IMR-90 (cell line): Measurements from ENCODE around the gene CXCL1. TPM values are rescaled to one million over a fixed set of nuclear protein-coding genes. Genes with fewer than 3 reads are reported as not detected.

ENCODE experiments used
- ATAC-seq: fragments of 200-7000 bp; cut with Tn5 transposase; 2 replicates; pipeline ENCODE4 v1.9.1; 2020; ENCODE audit warnings: low read depth, mild to moderate bottlenecking, moderate library complexity
- BruUV-seq: library from RNA; stranded (reverse); fragments of 400-500 nt; replicated peaks from 2 replicates; lab custom pipeline; 2021; lab: Mats Ljungman, UMichigan
- CTCF ChIA-PET: fragments of 300-600 bp; formaldehyde crosslinking; extraction: SDS; loops from one replicate; lab custom pipeline; 2021; ENCODE audit warnings: antibody characterized with exemption; lab: Yijun Ruan, JAX
- POLR2A ChIA-PET: fragments of 300-600 bp; sonication (Branson Sonifier 250); formaldehyde crosslinking; loops from one replicate; lab custom pipeline; 2022; ENCODE audit warnings: antibody characterized with exemption; ENCODE audit not compliant: unreplicated experiment; lab: Charles Lee
- DNase-seq: peaks from one replicate; pipeline ENCODE4 v3.0.0; 2013
- H2AFZ ChIP-seq: replicated peaks from 2 replicates; pipeline ENCODE3; 2013; ENCODE audit warnings: low read length, mild to moderate bottlenecking; ENCODE audit not compliant: poor library complexity
- H2AK5ac ChIP-seq: 2 replicates; pipeline ENCODE4 v1.6.1; 2013; ENCODE audit warnings: low read depth, low read length, inconsistent platforms
- H2AK9ac ChIP-seq: replicated peaks from 2 replicates; pipeline ENCODE3; 2013; ENCODE audit warnings: mild to moderate bottlenecking, low read depth, low read length, moderate library complexity; ENCODE audit not compliant: poor library complexity
- H2BK120ac ChIP-seq: 2 replicates; pipeline ENCODE4 v1.6.1; 2013; ENCODE audit warnings: low read depth, low read length, inconsistent platforms
- H2BK15ac ChIP-seq: 3 replicates; pipeline ENCODE4 v1.6.1; 2013; ENCODE audit warnings: low read depth, low read length, inconsistent platforms
- H2BK20ac ChIP-seq: 2 replicates; pipeline ENCODE4 v1.6.1; 2013; ENCODE audit warnings: low read depth, mild to moderate bottlenecking, inconsistent platforms, low read length, moderate library complexity
- H2BK5ac ChIP-seq: 2 replicates; pipeline ENCODE4 v1.6.1; 2013; ENCODE audit warnings: mild to moderate bottlenecking, low read depth, low read length, inconsistent platforms; ENCODE audit not compliant: poor library complexity, severe bottlenecking
- H3K14ac ChIP-seq: replicated peaks from 2 replicates; pipeline ENCODE4 v1.6.1; 2013; ENCODE audit warnings: low read depth, low read length, inconsistent platforms
- H3K18ac ChIP-seq: 2 replicates; pipeline ENCODE4 v1.6.1; 2013; ENCODE audit warnings: low read depth, low read length, control low read depth
- H3K23ac ChIP-seq: 2 replicates; pipeline ENCODE4 v1.6.1; 2013; ENCODE audit warnings: low read depth, low read length, inconsistent platforms
- H3K27ac ChIP-seq: 2 replicates; pipeline ENCODE4 v1.5.1; 2013; ENCODE audit warnings: mild to moderate bottlenecking, control low read depth, low read length; ENCODE audit not compliant: insufficient read depth
- H3K27me3 ChIP-seq: 2 replicates; pipeline ENCODE4 v1.6.1; 2013; ENCODE audit warnings: low read length; ENCODE audit not compliant: control insufficient read depth, insufficient read depth
- H3K36me3 ChIP-seq: 2 replicates; pipeline ENCODE4 v1.6.1; 2013; ENCODE audit warnings: low read length, mixed read lengths; ENCODE audit not compliant: control insufficient read depth, insufficient read depth
- H3K4ac ChIP-seq: 2 replicates; pipeline ENCODE4 v1.6.1; 2013; ENCODE audit warnings: low read depth, low read length, inconsistent platforms
- H3K4me1 ChIP-seq: 2 replicates; pipeline ENCODE4 v1.6.1; 2013; ENCODE audit warnings: low read length, mixed read lengths; ENCODE audit not compliant: control insufficient read depth, insufficient read depth
- H3K4me2 ChIP-seq: 2 replicates; pipeline ENCODE4 v1.6.1; 2013; ENCODE audit warnings: low read depth, mild to moderate bottlenecking, control low read depth, low read length, moderate library complexity
- H3K4me3 ChIP-seq: 2 replicates; pipeline ENCODE4 v1.5.1; 2013; ENCODE audit warnings: low read depth, mild to moderate bottlenecking, control low read depth, low read length, moderate library complexity; ENCODE audit not compliant: insufficient read depth
- H3K56ac ChIP-seq: 2 replicates; pipeline ENCODE4 v1.6.1; 2013; ENCODE audit warnings: low read length, inconsistent platforms; ENCODE audit not compliant: insufficient read depth; ENCODE audit errors: extremely low read depth
- H3K79me1 ChIP-seq, 2 experiments: 2 replicates each; pipeline ENCODE4 v1.6.1; 2013; ENCODE audit warnings: low read length in 2 of 2, inconsistent platforms in 1 of 2, low read depth in 1 of 2
- H3K9ac ChIP-seq: 2 replicates; pipeline ENCODE4 v1.6.1; 2013; ENCODE audit warnings: low read depth, low read length, control low read depth
- H3K9me1 ChIP-seq: 2 replicates; pipeline ENCODE4 v1.6.1; 2013; ENCODE audit warnings: low read length, inconsistent platforms; ENCODE audit not compliant: insufficient read depth
- H3K9me3 ChIP-seq: 2 replicates; pipeline ENCODE4 v1.6.1; 2013; ENCODE audit warnings: low read length; ENCODE audit not compliant: control insufficient read depth, insufficient read depth
- H4K20me1 ChIP-seq: 2 replicates; pipeline ENCODE4 v1.6.1; 2013; ENCODE audit warnings: low read length, inconsistent platforms; ENCODE audit not compliant: insufficient read depth
- H4K5ac ChIP-seq: 2 replicates; pipeline ENCODE4 v1.6.1; 2013; ENCODE audit warnings: mild to moderate bottlenecking, low read depth, low read length, control low read depth
- H4K8ac ChIP-seq, 2 experiments: 2 replicates each; pipeline ENCODE4 v1.6.1; 2013; ENCODE audit warnings: low read depth in 2 of 2, low read length in 2 of 2, control low read depth in 1 of 2, inconsistent platforms in 1 of 2
- H4K91ac ChIP-seq: 2 replicates; pipeline ENCODE4 v1.6.1; 2013; ENCODE audit warnings: low read depth, low read length, inconsistent platforms; ENCODE audit not compliant: insufficient read depth
- BHLHE40 ChIP-seq: fragments of 150-350 bp; IDR thresholded peaks from 2 replicates; pipeline ENCODE4 v1.6.1; 2016; ENCODE audit warnings: mild to moderate bottlenecking, low read depth, low read length
- CEBPB ChIP-seq: IDR thresholded peaks from 2 replicates; pipeline ENCODE4 v1.6.1; 2012; ENCODE audit warnings: low read depth, low read length, improper control_type of control experiment
- CTCF ChIP-seq: conservative IDR thresholded peaks from 2 replicates; pipeline ENCODE4 v1.5.1; 2012; ENCODE audit warnings: mild to moderate bottlenecking, low read depth, low read length, improper control_type of control experiment
- ELK1 ChIP-seq: fragments of 150-350 bp; IDR thresholded peaks from 2 replicates; pipeline ENCODE4 v1.6.1; 2016; ENCODE audit warnings: low read depth, mild to moderate bottlenecking, low read length, moderate library complexity, borderline replicate concordance
- FOS ChIP-seq: fragments of 150-350 bp; IDR thresholded peaks from 2 replicates; pipeline ENCODE4 v1.6.1; 2016; ENCODE audit warnings: low read depth, low read length
- MAFK ChIP-seq: IDR thresholded peaks from 2 replicates; pipeline ENCODE4 v1.6.1; 2012; ENCODE audit warnings: low read depth, low read length, improper control_type of control experiment
- MAZ ChIP-seq: IDR thresholded peaks from 2 replicates; pipeline ENCODE4 v1.6.1; 2012; ENCODE audit warnings: low read depth, mild to moderate bottlenecking, low read length, improper control_type of control experiment, moderate library complexity, borderline replicate concordance
- MXI1 ChIP-seq: IDR thresholded peaks from 2 replicates; pipeline ENCODE4 v1.6.1; 2012; ENCODE audit warnings: low read depth, mild to moderate bottlenecking, low read length, moderate library complexity, borderline replicate concordance
- NFE2L2 ChIP-seq: fragments of 150-350 bp; IDR thresholded peaks from 2 replicates; pipeline ENCODE4 v1.6.1; 2016; ENCODE audit warnings: low read depth, mild to moderate bottlenecking, low read length
- POLR2A ChIP-seq: IDR thresholded peaks from 2 replicates; pipeline ENCODE4 v1.6.1; 2012; ENCODE audit warnings: mild to moderate bottlenecking, low read depth, low read length
- RAD21 ChIP-seq: IDR thresholded peaks from 2 replicates; pipeline ENCODE4 v1.6.1; 2012; ENCODE audit warnings: low read length, improper control_type of control experiment
- RCOR1 ChIP-seq: IDR thresholded peaks from 2 replicates; pipeline ENCODE4 v1.6.1; 2012; ENCODE audit warnings: mild to moderate bottlenecking, low read length, improper control_type of control experiment; ENCODE audit not compliant: insufficient replicate concordance
- RFX5 ChIP-seq: IDR thresholded peaks from 2 replicates; pipeline ENCODE4 v1.8.0; 2012; ENCODE audit warnings: low read depth, mild to moderate bottlenecking, low read length, moderate library complexity
- SMC3 ChIP-seq: fragments of 150-350 bp; IDR thresholded peaks from 2 replicates; pipeline ENCODE4 v1.6.1; 2016; ENCODE audit warnings: low read depth, mild to moderate bottlenecking, antibody characterized with exemption, low read length, moderate library complexity
- USF2 ChIP-seq: fragments of 150-350 bp; IDR thresholded peaks from 2 replicates; pipeline ENCODE4 v1.6.1; 2017; ENCODE audit warnings: mild to moderate bottlenecking, antibody characterized with exemption, low read length, low read depth
- WGBS, 2 experiments: methylation state at CpG; one replicate each; pipeline versions ENCODE4 v1.1.5 to v1.1.7; 2013; ENCODE audit warnings: missing lambda C conversion rate in 2 of 2; ENCODE audit not compliant: insufficient read length in 1 of 2; ENCODE audit errors: extremely low coverage in 2 of 2; 5-methylcytosine and 5-hydroxymethylcytosine counted together
- dilution Hi-C: fragments of 300-500 bp; cut with HindIII; formaldehyde crosslinking; loops from one replicate; pipeline ENCODE4 v1.14.3; 2018; ENCODE audit warnings: low sequenced_read_pairs; ENCODE audit not compliant: unreplicated experiment
- in situ Hi-C: fragments of 300-500 bp; cut with MboI; formaldehyde crosslinking; loops from 3 replicates; pipeline ENCODE4 v1.14.3; 2019; ENCODE audit warnings: low sequenced_read_pairs, inconsistent platforms, mixed read lengths
- intact Hi-C: fragments of 100-400 bp; cut with micrococcal nuclease; formaldehyde crosslinking; loops from 2 replicates; pipeline ENCODE4 v1.10.0; 2022
- polyA plus RNA-seq, 3 experiments: library from polyadenylated mRNA; depleted of rRNA; stranded (reverse); fragments of >200 nt; gene quantifications; 2 replicates each; pipeline ENCODE4 v1.2.3, GENCODE V29; 2012; ENCODE audit warnings: low replicate concordance in 1 of 3
- total RNA-seq: library from RNA; depleted of rRNA; stranded (reverse); fragments of >200 nt; gene quantifications from 2 replicates; pipeline ENCODE4 v1.2.3, GENCODE V29; 2012

Gene CXCL1
- total and polyA plus RNA-seq, 2 of the 4 experiments (the other 2 are of a cell fraction), result 2.0 TPM; not detected in 1

- no peak overlapping the region for H3K4ac ChIP-seq
- peaks cover 5% of the 10 kb centered on the region for H3K4me1 ChIP-seq
- dilution Hi-C loops (no loop called here), in situ Hi-C loops (no loop called here), intact Hi-C loops (no loop called here)
- H3K4me3 ChIP-seq, result no peak overlapping the region
- H2BK20ac ChIP-seq, result no peak overlapping the region
- TF ChIP-seq MAZ, result no peak
- TF ChIP-seq CTCF, result no peak
- TF ChIP-seq USF2, result no peak
- no peak for TF ChIP-seq RFX5
- no peak for TF ChIP-seq CEBPB
- TF ChIP-seq POLR2A, result no peak
- no peak for TF ChIP-seq MAFK
- no peak for TF ChIP-seq MXI1
- no peak for TF ChIP-seq SMC3
- no peak for TF ChIP-seq BHLHE40
- no peak for TF ChIP-seq FOS
- TF ChIP-seq RCOR1, result no peak
- TF ChIP-seq NFE2L2, result no peak
- no peak for TF ChIP-seq RAD21
- no peak for TF ChIP-seq ELK1
- ATAC-seq (no peak), DNase-seq (no peak)
- H2BK5ac ChIP-seq, result no peak overlapping the region
- no peak overlapping the region for H4K8ac ChIP-seq
- no peak overlapping the region for H2BK120ac ChIP-seq
- peaks cover 3% of the 10 kb centered on the region; the same call in 1 of the 2 replicates for H3K9me1 ChIP-seq
- H4K91ac ChIP-seq, result no peak overlapping the region
- peaks cover 3% of the 10 kb centered on the region; the same call in 1 of the 2 replicates for H3K9me3 ChIP-seq
- no peak overlapping the region for H3K14ac ChIP-seq
- BruUV-seq, result no TSS peak
- H3K18ac ChIP-seq, result no peak overlapping the region
- no peak overlapping the region for H4K5ac ChIP-seq
- no peaks in the 10 kb centered on the region for H3K36me3 ChIP-seq
- no peak overlapping the region for H3K56ac ChIP-seq
- H3K27ac ChIP-seq, result no peak overlapping the region
- POLR2A ChIA-PET, result no interaction called here
- H3K79me1 ChIP-seq, result no peaks in the 10 kb centered on the region
- no peak overlapping the region for H2AK9ac ChIP-seq
- CTCF ChIA-PET, result no interaction called here
- H3K4me2 ChIP-seq, result no peak overlapping the region
- H2BK15ac ChIP-seq, result no peak overlapping the region
- no peak overlapping the region for H3K9ac ChIP-seq
- H2AFZ ChIP-seq, result no peak overlapping the region
- no peak overlapping the region for H2AK5ac ChIP-seq
- no peak overlapping the region for H3K23ac ChIP-seq
- H3K27me3 ChIP-seq, result peaks cover 23% of the 10 kb centered on the region
- no CpG with 5 or more reads among the region's 1 CpG for WGBS, 2 experiments
- H4K20me1 ChIP-seq, result peaks cover 3% of the 10 kb centered on the region; the same call in 1 of the 2 replicates
Measured at GRCh38 chr4:73912191-73912590, 43.0 kb downstream of the CXCL1 start.
